Fibroblast of lung (primary cell): ENCODE results near the gene NLRC5. TPM values are rescaled to one million over a fixed set of nuclear protein-coding genes. Genes with fewer than 3 reads are reported as not detected.

Source experiments
- DNase-seq, 2 donors: peaks; one replicate each; pipeline versions ENCODE4 v3.0.0 to v3.0.0-alpha.2; 2010; ENCODE audit warnings: low read depth in 2 of 2
- H2AFZ ChIP-seq: 2 replicates; pipeline ENCODE4 v1.5.1; 2012; ENCODE audit warnings: low read length, control low read depth, inconsistent platforms
- H3K27ac ChIP-seq: 2 replicates; pipeline ENCODE4 v1.5.1; 2011; ENCODE audit warnings: low read length, control low read depth; ENCODE audit not compliant: insufficient read depth
- H3K27me3 ChIP-seq: 2 replicates; pipeline ENCODE4 v1.5.1; 2011; ENCODE audit warnings: mild to moderate bottlenecking, low read length; ENCODE audit not compliant: control insufficient read depth, insufficient read depth
- H3K36me3 ChIP-seq: 2 replicates; pipeline ENCODE4 v1.5.1; 2011; ENCODE audit warnings: low read length; ENCODE audit not compliant: control insufficient read depth, insufficient read depth
- H3K4me1 ChIP-seq: 2 replicates; pipeline ENCODE4 v1.5.1; 2011; ENCODE audit warnings: low read length; ENCODE audit not compliant: control insufficient read depth, insufficient read depth; ENCODE audit errors: extremely low read depth
- H3K4me2 ChIP-seq: 2 replicates; pipeline ENCODE4 v1.5.1; 2011; ENCODE audit warnings: low read length, control low read depth; ENCODE audit not compliant: insufficient read depth; ENCODE audit errors: extremely low read depth
- H3K4me3 ChIP-seq, 4 experiments: fragments of 200-600 bp in 1 of 4; sonication (generic) in 1 of 4; replicated peaks in 1 of 4; 2 replicates each; pipeline ENCODE4 v1.5.1; 2011 to 2016; ENCODE audit warnings: low read length in 4 of 4, low read depth in 3 of 4, mild to moderate bottlenecking in 3 of 4, control low read depth in 2 of 4, inconsistent platforms in 1 of 4, mixed read lengths in 1 of 4; ENCODE audit not compliant: insufficient read depth in 1 of 4; ENCODE audit errors: control extremely low read depth in 1 of 4
- H3K79me2 ChIP-seq: 2 replicates; pipeline ENCODE4 v1.5.1; 2012; ENCODE audit warnings: mild to moderate bottlenecking, low read length, inconsistent platforms; ENCODE audit not compliant: control insufficient read depth, insufficient read depth
- H3K9ac ChIP-seq: 2 replicates; pipeline ENCODE4 v1.5.1; 2011; ENCODE audit warnings: mild to moderate bottlenecking, low read length, control low read depth; ENCODE audit not compliant: insufficient read depth
- H3K9me3 ChIP-seq: 2 replicates; pipeline ENCODE4 v1.5.1; 2012; ENCODE audit warnings: low read depth, low read length; ENCODE audit not compliant: control insufficient read depth, insufficient read depth
- H4K20me1 ChIP-seq: 2 replicates; pipeline ENCODE4 v1.5.1; 2011; ENCODE audit warnings: low read length; ENCODE audit not compliant: control insufficient read depth, insufficient read depth; ENCODE audit errors: extremely low read depth
- EZH2 ChIP-seq: IDR thresholded peaks from 2 replicates; pipeline ENCODE4 v1.5.1; 2012; ENCODE audit warnings: low read length, control low read depth, mild to moderate bottlenecking; ENCODE audit errors: missing control alignments
- polyA plus RNA-seq, 2 donors: library from polyadenylated mRNA; depleted of rRNA in 1 of 2; stranded (reverse) in 1 of 2; unstranded in 1 of 2; fragments of >200 nt; gene quantifications; 2 replicates each; pipeline ENCODE4 v1.2.1, GENCODE V29; 2011 to 2012; ENCODE audit warnings: missing spikeins in 1 of 2
- total RNA-seq: library from RNA; depleted of rRNA; stranded (reverse); fragments of >200 nt; gene quantifications from 2 replicates; pipeline ENCODE4 v1.2.1, GENCODE V29; 2014
- TF ChIP-seq, protein P1 (sequence below), 2 donors: IDR thresholded peaks in 1 of 2; conservative IDR thresholded peaks in 1 of 2; 1 replicate in 1 of 2; 2 replicates in 1 of 2; pipeline ENCODE4 v1.5.1; 2011 to 2012; ENCODE audit warnings: low read length in 2 of 2, control low read depth in 1 of 2, inconsistent platforms in 1 of 2, low read depth in 1 of 2, mild to moderate bottlenecking in 1 of 2

NLRC5 gene
- total and polyA plus RNA-seq, 2 donors (not counting 1 experiment from before 2014, with no cell fraction given) = 22.2 to 43.6 TPM

DNA sequence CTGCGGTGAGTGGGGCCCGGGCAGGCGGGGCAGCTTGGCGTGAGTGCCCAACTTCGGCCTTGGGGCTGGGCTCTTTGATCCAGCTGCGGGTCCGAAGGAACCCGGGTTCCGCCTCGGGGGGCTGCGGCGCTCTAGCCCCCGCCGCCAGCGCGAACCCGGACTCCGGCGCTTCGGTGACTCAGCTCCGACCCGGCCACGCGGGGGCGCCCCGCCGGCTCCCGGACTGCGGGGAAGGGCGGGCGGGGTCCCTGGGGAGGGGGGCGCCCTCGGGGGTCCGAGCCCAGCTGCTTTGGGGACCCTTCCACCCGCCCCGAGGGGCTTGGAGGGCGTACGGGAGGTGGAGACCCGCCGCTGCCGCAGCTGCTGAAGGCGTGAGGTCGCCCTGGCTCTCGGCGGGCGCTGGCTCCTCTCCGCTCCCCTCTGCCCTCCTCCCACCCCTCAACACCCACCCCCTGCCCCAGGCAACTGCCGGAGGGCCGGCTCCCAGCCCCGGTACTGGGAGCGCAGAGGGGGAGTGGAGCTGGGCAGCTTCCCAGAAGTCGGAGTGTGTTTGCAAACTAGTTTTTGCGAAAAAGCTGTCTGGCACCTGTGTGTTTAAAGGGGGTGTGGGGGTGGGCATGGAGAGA lies 103.5 kb downstream of the NLRC5 start:
- Histone ChIP-seq H2AFZ (peak overlapping the region; percentile 48), H3K36me3 (no peaks in the 10 kb centered on the region), H3K27me3 (no peaks in the 10 kb centered on the region), H4K20me1 (no peaks in the 10 kb centered on the region), H3K4me2 (peak overlapping the region; percentile 83), H3K4me1 (peaks cover 8% of the 10 kb centered on the region), H3K9me3 (no peaks in the 10 kb centered on the region), H3K4me3 (peak overlapping the region; percentile 47 to 68 (median 61)), H3K27ac (no peak overlapping the region), H3K79me2 (peaks cover 2% of the 10 kb centered on the region), H3K9ac (peak overlapping the region; percentile 68)
- TF ChIP-seq, protein P1, sequence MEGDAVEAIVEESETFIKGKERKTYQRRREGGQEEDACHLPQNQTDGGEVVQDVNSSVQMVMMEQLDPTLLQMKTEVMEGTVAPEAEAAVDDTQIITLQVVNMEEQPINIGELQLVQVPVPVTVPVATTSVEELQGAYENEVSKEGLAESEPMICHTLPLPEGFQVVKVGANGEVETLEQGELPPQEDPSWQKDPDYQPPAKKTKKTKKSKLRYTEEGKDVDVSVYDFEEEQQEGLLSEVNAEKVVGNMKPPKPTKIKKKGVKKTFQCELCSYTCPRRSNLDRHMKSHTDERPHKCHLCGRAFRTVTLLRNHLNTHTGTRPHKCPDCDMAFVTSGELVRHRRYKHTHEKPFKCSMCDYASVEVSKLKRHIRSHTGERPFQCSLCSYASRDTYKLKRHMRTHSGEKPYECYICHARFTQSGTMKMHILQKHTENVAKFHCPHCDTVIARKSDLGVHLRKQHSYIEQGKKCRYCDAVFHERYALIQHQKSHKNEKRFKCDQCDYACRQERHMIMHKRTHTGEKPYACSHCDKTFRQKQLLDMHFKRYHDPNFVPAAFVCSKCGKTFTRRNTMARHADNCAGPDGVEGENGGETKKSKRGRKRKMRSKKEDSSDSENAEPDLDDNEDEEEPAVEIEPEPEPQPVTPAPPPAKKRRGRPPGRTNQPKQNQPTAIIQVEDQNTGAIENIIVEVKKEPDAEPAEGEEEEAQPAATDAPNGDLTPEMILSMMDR (conservative IDR thresholded peaks at IDR 0.05 in 1 of 2, IDR thresholded peaks at IDR 0.05 in 1 of 2; ENCODE audit: low read depth in 1 of 2, low read length in 2 of 2) = peak in 1 of 2 donors; percentile 30
- TF ChIP-seq EZH2 = no peak
- no peak for DNase-seq

DNA sequence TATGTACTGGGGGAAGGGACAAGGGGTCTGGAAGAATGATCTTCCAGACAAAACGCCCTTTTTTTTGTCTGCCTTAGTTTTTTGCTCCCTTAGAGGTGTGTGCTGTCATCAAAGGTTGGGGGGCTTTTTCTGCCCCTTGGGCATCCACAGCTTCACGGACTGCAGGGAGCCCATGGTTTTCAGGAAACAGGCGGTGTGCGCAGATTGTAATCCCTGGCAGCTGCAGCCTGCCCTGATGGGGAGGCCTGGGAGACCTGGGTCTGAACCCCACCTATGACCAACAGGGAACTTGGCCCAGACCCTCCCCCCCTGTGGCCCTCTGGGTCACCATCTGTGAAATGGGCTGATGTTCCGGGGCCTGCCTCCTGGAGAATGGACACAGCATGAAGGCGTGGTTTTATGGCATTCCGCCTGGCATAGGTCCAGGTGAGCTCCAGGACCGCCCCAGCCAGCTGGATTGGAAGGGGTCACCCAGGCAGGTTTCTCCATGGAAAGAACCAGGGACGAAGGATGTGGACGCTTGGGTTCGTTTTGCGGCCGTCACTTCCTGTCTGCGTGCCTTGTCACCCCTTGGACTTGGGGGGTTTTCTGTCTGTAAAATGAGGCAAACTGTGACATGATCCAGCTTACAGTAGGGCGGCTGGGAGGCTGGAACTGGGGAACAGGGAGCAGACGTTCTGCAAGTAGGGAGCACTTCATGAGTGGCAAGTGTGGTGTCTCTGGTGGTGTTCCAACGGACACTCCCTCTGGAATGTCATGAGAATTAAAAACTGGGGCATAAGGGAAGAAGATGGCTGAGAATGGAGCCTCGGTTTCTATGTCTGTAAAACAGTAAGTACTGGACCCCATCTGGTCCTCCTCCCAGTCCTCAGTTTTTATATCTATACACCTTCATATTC lies 104.6 kb downstream of the NLRC5 start:
- Histone ChIP-seq H3K4me3 (peak overlapping the region; percentile 47 to 68 (median 61)), H3K79me2 (peaks cover 2% of the 10 kb centered on the region), H3K27me3 (no peaks in the 10 kb centered on the region), H2AFZ (no peak overlapping the region), H3K4me2 (peak overlapping the region; percentile 83), H4K20me1 (no peaks in the 10 kb centered on the region), H3K9ac (no peak overlapping the region), H3K36me3 (no peaks in the 10 kb centered on the region), H3K27ac (no peak overlapping the region), H3K9me3 (no peaks in the 10 kb centered on the region), H3K4me1 (peaks cover 8% of the 10 kb centered on the region)
- TF ChIP-seq, protein P1 (conservative IDR thresholded peaks at IDR 0.05 in 1 of 2, IDR thresholded peaks at IDR 0.05 in 1 of 2; ENCODE audit: low read depth in 1 of 2, low read length in 2 of 2) = no peak
- TF ChIP-seq EZH2 = no peak
- no peak for DNase-seq

DNA sequence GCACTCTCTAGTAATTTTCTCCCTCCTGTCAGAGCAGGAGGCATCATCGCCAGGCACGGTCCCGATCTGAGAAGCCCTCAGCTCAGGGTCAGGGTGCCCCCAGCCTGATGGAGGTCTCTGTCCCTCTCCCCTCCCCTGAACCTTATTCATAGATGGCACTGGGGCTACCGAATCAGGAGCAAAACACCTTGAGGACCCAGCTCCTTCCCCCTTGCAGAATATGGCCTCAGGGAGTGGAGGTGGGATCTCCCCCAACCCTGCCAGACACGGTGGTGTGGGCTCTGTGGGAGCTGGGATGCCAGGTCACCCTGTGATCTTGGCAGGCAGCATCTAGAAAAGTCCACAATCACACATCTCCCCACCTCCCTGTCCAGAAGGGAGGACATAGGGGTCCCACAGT lies 105.6 kb downstream of the NLRC5 start:
- H2AFZ ChIP-seq = no peak overlapping the region

More for the DNA sequence above, 105.6 kb downstream of the NLRC5 start:
- Histone ChIP-seq H3K27me3 (no peaks in the 10 kb centered on the region), H3K4me1 (peaks cover 8% of the 10 kb centered on the region), H3K27ac (no peak overlapping the region), H3K9ac (no peak overlapping the region), H3K36me3 (no peaks in the 10 kb centered on the region), H3K4me2 (no peak overlapping the region), H4K20me1 (no peaks in the 10 kb centered on the region), H3K4me3 (no peak overlapping the region), H3K9me3 (no peaks in the 10 kb centered on the region), H3K79me2 (peaks cover 2% of the 10 kb centered on the region)
- no peak for DNase-seq
- TF ChIP-seq, protein P1 (conservative IDR thresholded peaks at IDR 0.05 in 1 of 2, IDR thresholded peaks at IDR 0.05 in 1 of 2; ENCODE audit: low read depth in 1 of 2, low read length in 2 of 2) = no peak
- no peak for TF ChIP-seq EZH2
